Amygdala (tissue), 56 donors: ENCODE measurements around the gene NSF.
"Not testable (repeated sequence)": the region's sequence is repeated elsewhere in the genome, so short reads cannot be mapped to it uniquely, and the experiment has no call there.

Experiments
- DNase-seq, 56 donors: peaks; one replicate each; lab custom pipeline; 2025; lab: John Stamatoyannopoulos, UW

NSF gene

DNA sequence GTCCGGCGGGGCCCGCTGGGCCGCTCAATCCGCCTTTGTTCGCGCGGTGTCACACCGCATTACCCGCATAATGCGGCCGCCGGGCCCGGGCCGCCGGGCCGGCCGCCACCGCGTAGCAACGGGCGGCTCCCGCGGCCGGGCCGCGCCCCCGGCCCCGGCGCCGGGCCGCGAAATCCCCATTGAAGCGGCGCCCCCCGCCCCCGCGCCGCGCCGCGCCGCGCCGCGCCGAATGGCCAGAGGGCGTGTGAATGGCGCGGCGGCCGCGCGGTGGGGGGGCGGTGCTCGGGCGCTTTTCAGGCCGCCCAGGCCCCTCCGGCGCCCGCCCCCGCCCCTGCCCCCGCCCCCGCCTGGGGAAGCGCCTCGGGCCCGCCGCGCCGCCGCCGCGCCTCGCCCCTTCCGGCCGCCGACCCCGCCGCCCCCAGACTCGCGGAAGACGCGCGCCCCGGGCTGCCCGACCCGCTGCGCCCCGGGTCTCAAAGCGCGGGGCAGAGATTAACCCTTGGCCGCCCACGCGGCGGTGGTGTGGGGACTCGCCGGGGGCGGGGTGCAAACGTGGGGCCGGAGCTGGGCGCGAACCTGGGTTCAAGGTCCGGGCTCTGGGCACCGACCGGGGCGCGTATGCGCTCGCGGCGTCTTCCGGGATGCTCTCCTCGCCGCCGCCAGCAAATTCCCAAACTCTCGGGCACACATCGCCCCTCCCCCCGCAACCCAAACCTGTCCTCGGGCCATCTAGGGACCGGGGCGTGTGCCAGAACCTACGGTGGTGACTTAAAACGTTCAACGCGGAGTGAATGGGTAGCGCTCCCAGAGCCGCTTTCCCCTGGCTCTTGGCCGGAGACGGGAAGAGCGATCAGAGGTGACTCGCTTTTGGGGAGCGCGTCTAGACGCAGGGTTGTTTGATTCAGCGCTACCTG is 181.3 kb downstream of the NSF start:
- DNase-seq: peak in 7 of 56 donors; percentile 11 to 42 (median 18)

- no peak for DNase-seq
Observed at GRCh38 chr17:46772475-46773220, 182.2 kb downstream of the NSF start.

GRCh38 chr17:46773221-46773605 is 182.7 kb downstream of the NSF start:
- DNase-seq: no peak

GRCh38 chr17:46773676-46774075 is 183.2 kb downstream of the NSF start:
- DNase-seq: no peak

DNA sequence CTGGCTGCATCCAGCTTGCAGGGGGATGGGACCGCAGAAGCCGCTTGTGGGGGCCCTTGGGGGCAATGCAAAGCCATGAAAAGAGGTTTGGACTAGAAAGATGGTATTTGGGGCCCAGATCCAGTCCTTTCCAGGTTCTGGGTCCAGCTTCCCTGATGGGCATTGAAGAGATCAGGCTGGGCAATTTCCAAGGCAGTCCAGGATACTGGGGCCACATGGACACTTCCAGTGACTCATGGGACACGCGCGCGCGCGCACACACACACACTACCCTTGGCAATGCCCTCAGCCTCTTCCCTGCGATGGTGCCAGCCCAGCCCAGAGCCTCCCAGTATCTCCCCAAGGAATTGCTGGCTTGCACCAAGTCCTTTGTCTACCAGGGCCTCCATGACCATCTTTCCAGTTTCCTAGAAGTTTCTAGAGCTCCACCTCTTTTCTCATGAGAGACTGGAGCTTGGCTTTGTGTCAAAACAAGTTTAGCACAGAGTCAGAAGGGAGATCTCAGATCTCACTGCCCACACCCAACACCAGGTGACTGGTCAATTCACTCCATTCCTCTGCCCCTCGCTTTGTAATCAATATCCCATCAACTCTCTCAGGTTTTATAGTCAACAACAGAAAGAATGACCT is 183.8 kb downstream of the NSF start:
- peak in 1 of 56 donors; percentile 17 for DNase-seq

DNA sequence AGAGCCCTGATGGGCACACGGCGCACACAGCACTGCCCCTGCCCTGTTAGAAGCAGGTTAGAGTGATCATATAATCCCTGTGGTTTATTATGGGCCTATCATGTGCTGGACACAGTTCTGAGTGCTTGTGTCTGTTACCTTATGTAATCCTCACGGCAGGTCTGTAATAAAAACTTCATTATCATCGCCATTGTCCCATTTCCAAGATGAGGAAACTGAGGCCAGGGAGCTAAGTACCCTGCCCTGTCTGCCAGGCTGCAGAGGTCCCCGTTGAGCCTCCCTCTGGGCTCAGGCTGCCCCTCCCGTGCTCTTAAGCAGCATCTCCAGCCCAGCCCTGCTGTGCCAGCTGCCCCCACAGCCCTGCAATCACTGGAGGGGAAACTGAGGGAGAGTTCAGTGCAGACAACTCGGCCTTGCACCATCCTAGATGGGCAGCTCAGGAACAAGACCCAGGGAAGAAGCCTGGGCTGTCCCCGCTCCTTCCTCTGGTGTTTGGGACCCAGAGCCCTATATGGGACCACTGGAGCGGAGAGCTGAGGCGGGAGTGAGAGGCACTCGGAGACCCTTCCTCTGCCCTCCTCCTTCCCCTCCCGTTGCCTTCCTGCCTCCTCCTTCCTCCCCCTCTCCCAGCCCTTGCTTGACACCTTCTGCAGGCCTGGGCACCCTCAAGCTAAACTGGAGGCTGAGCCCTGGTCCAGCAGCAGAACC is 186.0 kb downstream of the NSF start:
- DNase-seq: no peak

DNA sequence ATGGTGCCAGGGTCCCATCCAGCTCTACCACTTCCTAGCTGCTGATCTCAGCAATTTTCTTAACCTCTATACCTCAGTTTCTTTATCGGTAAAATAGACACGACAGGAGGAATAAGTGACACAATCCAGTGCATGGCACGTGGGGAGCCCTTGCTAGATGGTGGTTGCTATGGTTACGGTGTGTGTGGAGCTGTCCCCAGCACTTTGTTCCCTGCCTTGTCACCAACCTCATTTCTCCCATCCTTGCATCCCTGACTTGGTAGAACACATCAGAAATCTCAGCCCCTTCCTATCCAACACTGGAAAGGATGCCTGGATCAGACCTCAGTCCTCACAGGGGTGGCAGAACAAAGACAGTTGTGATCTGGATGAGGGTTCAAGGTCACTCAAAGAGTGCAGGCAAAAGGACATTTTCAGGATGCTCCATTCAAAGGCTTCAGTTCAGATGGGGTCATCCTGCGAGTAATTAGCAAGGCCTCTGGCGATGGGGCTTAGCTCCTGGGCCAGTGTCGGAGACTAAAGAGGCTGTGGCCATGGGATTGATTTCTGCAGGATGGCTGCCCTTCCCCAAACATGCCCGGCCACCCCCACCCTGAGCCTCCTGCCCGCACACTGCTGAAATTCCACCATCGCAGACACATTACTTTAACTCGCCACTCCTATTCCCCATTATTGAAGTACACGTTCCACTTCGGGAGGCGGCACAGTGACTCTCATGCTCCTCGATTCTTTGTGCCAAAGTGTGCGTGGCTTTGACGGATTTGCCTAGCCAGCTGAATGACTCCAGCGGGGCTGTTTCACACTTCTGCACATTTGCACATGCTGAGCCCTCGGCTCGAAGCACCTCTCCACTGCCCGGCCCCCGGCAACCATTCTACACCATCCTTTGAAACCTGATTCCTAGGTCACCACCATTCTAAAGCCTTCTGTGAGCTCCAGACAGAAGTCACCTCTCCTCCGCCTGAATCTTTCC is 187.8 kb downstream of the NSF start:
- DNase-seq: peak in 6 of 56 donors; percentile 5 to 22 (median 10)

DNA sequence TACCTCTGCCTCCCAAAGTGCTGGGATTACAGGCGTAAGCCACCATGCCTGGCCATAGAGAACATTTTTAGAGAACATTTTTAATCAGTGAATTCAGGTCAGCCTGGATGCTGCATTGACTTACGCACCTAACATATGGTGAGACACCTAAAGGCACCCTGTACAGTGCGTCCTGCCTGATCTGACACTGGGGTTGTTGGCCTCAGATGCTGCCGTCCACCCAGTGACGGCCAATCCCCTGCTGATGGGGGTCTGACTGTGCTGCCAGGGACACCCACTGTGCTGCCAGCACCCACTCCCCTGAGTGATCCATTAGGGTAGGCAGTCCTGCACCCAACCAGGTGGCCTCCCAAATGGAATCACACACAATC is 189.5 kb downstream of the NSF start:
- no peak for DNase-seq

DNA sequence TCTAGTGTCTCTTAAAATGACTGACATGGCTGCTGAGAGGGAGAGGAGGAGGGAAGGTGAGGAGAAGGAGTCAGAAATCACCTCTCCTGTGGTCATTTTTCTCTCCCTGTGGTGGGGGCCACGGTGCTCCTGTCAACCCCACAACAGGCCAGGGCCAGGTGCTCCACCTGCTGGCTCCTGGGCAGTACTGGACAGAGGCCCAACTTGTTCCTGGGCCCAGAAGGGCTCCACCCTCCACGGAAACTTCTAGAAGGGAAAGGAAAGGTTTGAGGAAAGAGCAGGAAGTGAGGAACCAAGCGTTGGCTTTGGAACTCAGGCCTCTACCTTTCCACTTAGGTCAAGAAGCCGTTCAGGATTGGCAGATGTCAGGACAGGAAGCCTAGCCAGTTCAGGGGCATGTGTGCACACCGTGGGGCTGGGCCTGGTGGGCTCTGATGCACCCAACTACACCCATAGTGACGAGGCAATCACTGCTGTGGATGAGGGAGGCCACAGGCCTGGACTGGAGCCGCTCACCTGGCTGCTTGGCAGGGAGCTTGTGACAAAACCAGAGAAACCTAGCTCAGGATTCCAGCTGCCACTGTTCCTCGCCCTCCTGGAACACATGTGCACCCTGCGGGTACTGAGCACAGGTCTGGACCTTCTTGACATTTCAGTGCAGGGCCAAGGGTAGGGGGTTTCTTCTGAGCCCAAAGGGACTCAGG is 191.9 kb downstream of the NSF start:
- DNase-seq: no peak

- DNase-seq: no peak
Observed at GRCh38 chr17:46783031-46783593, 192.6 kb downstream of the NSF start.

DNA sequence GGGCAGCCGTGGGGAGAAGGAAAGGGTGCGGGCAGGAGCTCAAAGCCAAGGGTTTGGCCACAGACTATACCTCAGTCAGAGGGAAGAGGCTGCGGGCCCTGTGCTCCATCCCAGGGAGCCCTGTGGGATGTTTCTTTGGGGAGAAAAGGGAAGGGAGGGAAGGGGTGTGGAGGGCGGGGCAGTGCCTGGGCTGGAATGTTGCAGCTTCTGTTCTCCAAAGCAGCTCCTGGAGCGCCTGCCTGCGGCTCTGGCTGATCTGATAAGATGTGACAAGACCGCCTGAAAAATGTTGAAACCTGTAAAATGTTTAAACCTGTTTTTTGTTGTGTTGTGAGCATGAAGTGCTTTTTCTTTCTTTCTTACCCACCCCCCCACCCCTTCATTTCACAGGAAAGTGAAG is 195.2 kb downstream of the NSF start:
- DNase-seq: no peak

DNA sequence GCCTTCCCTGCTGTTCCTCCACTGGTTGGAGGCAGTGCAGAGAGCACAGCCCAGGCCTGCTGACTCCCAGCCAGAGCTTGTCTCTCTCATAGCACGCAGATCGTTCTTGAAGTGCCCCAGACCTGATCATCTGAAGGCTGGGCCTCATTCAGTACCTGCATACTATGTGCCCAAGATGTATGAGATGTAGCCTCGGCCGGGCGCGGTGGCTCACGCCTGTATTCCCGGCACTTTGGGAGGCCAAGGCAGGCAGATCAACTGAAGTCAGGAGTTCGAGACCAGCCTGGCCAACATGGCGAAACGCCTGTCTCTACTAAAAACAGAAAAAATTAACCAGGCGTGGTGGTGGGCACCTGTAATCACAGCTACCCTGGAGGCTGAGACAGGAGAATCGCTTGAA is 197.0 kb downstream of the NSF start:
- no peak for DNase-seq

DNA sequence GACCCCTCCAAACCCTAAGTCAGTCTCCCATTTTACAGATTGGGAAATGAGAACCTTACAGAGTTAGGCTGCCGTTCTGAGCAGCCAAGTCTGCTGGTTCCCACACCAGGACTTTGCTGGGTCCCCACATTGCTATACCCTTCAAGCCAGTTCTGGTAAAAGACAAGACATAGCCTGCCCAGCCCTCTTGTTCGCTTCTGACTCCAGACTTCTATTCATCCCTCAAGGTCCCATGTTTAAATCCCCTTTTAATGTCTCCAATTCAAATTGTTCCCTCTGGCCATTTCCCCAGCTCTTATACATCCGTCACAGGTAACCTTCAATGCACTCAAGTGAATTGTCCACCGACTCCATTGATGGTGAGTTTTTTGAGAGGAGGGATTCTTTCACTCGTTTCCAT is 197.8 kb downstream of the NSF start:
- no peak for DNase-seq

DNA sequence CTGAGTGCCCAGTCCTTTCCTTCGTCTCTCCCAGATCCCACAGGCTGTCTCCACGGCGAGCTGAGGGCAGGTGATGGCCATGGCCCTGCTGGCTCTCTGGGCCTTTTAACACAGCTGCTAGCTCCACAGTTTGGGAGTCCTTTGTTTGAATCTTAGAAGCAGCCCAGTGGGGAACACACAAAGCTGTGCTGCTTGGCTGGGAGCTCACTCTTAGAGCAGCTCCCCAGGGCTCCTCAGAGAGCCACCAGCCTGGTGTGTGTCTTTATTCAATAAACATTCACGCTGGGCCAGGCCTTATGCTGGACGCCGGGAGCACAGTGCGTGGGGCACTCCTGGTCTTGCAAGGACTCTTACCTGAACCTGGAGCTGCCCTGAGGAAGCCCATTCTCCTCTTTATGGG is 198.3 kb downstream of the NSF start:
- DNase-seq: no peak

GRCh38 chr17:46789610-46790009 is 199.1 kb downstream of the NSF start:
- DNase-seq: no peak

- no peak for DNase-seq
Observed at GRCh38 chr17:46790216-46790615, 199.7 kb downstream of the NSF start.

GRCh38 chr17:46791531-46791930 is 201.1 kb downstream of the NSF start:
- no peak for DNase-seq

DNA sequence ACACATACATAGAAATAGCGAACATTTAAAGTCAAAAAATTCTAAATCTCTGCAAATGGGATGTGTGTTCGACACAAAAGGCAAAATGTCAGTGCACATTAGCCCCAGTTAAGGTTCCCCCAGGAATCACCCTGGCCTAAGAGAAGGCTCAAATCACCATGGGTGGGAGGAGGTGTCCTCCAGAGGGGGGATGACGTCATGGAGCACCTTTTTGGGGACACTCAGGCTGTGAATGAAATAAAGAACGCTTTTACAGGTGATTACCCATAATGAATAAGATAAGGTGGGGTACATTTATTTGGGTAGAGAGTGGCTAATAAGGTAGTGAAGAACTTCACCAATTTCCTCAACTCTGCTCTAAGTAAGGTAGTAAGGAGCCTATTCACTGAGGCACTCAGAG is 201.6 kb downstream of the NSF start:
- DNase-seq: no peak

- DNase-seq: not testable (repeated sequence)
Observed at GRCh38 chr17:46793023-46793422, 202.6 kb downstream of the NSF start.
